Omental fat pad (tissue), 4 donors: ENCODE results near the gene EFL1. TPM values are rescaled to one million over a fixed set of nuclear protein-coding genes. Genes with fewer than 3 reads are reported as not detected.

Experiments
- ATAC-seq: fragments of 150-250 bp; one replicate; pipeline ENCODE4 v1.9.1; 2016; ENCODE audit warnings: mild to moderate bottlenecking, moderate library complexity; ENCODE audit not compliant: low FRiP score
- DNase-seq: peaks from one replicate; pipeline ENCODE4 v3.0.0-alpha.2; 2019; ENCODE audit warnings: low spot score
- CTCF ChIP-seq, 3 donors: fragments of 450-650 bp; IDR thresholded peaks; one replicate each; pipeline ENCODE4 v1.5.1; 2016 to 2017; ENCODE audit warnings: antibody characterized with exemption in 3 of 3, mild to moderate bottlenecking in 3 of 3, moderate library complexity in 2 of 3
- total RNA-seq, 4 donors: library from RNA; depleted of rRNA; stranded (reverse); fragments of >200 nt; gene quantifications; one replicate each; pipeline ENCODE4 v1.1.0, GENCODE V29; 2016

EFL1 gene
- total RNA-seq, 4 donors from 2014 or later = 11.9 to 15.9 (median 14.8) TPM

DNA sequence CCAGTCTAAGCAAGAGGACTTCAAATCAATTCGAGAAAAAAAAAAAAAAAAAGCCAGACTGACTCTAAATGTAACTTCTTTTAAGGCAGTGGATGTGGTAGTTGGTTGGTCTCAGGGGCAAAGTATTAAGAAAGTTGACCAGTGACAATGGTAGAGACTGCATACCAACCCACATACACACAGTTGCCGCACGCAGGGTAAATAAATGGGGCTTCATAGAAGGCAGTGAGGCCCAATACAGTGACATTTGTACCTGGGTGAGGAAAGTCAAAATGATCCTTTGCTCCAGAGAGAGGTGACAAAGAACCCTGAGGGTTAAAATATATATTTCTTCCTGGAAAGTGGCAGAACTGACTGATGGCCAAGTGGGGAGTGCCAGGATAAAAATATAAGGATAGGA, 116.0 kb downstream of the EFL1 start:
- DNase-seq (no peak), ATAC-seq (no peak)
- TF ChIP-seq CTCF (IDR thresholded peaks at IDR 0.05) = no peak

GRCh38 chr15:82143390-82144385, 118.8 kb downstream of the EFL1 start:
- TF ChIP-seq CTCF (IDR thresholded peaks at IDR 0.05) = no peak
- ATAC-seq (no peak), DNase-seq (no peak)

- TF ChIP-seq CTCF (IDR thresholded peaks at IDR 0.05) = no peak
- DNase-seq (no peak), ATAC-seq (no peak)
Measured at GRCh38 chr15:82140886-82141285, 121.6 kb downstream of the EFL1 start.

DNA sequence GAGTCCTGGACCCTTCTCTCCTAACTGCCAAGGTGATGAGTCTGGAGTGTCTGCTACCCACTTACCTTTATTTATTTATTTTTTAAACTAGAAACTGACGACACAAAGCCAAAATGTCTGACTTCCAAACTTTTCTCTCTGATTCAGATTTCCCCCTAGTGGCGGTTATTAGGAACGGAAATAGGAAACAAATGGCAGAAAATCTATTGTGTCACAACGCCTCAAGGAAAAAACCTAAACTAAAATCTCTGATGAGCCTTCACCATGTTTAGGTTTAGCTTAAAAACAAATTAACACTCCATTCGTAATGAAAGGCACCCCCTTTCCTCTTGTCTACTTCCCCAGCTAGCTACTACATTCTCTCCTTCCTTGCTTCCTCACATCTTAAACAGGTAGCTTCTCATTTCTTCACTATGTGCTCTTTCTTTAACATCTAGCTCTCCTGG, 122.7 kb downstream of the EFL1 start:
- no peak for ATAC-seq
- DNase-seq = no peak
- peak in 2 of 3 donors; percentile 7 to 38 for TF ChIP-seq CTCF (IDR thresholded peaks at IDR 0.05)

GRCh38 chr15:82138306-82138705, 124.2 kb downstream of the EFL1 start:
- ATAC-seq = no peak
- no peak for TF ChIP-seq CTCF (IDR thresholded peaks at IDR 0.05)
- DNase-seq = no peak

- no peak for TF ChIP-seq CTCF (IDR thresholded peaks at IDR 0.05)
- DNase-seq (no peak), ATAC-seq (no peak)
Measured at GRCh38 chr15:82137261-82137660, 125.3 kb downstream of the EFL1 start.

GRCh38 chr15:82136120-82136519, 126.4 kb downstream of the EFL1 start:
- no peak for DNase-seq
- no peak for ATAC-seq
- no peak for TF ChIP-seq CTCF (IDR thresholded peaks at IDR 0.05)
